T-cell (primary cell): ENCODE measurements around the gene B4GALT3. TPM values are rescaled to one million over a fixed set of nuclear protein-coding genes. Genes with fewer than 3 reads are reported as not detected.

ENCODE experiments used
- ATAC-seq, 4 experiments: fragments of 200-7000 bp in 3 of 4; fragments of 150-1000 bp in 1 of 4; cut with Tn5 transposase; replicated peaks in 1 of 4; 1 replicate in 3 of 4; 2 replicates in 1 of 4; pipeline ENCODE4 v1.10.0; 2021; ENCODE audit warnings: moderate library complexity in 3 of 4, mild to moderate bottlenecking in 2 of 4, moderate number of reproducible peaks in 1 of 4
- CTCF ChIA-PET, 2 donors: fragments of 300-600 bp; sonication (Branson Sonifier 250); formaldehyde crosslinking; loops; one replicate each; lab custom pipeline; 2022; ENCODE audit warnings: antibody characterized with exemption in 2 of 2; lab: Charles Lee
- POLR2A ChIA-PET, 2 donors: fragments of 300-600 bp; sonication (Branson Sonifier 250); formaldehyde crosslinking; loops; one replicate each; lab custom pipeline; 2022; ENCODE audit warnings: antibody characterized with exemption in 2 of 2; lab: Charles Lee
- DNase-seq, 35 experiments: peaks; one replicate each; pipeline versions ENCODE4 v3.0.0 to v3.0.0-alpha.2; 2013 to 2023
- H3K27ac ChIP-seq: one replicate; pipeline ENCODE4 v1.5.1; 2013; ENCODE audit warnings: low read length
- H3K27me3 ChIP-seq, 2 experiments: replicated peaks in 1 of 2; 1 replicate in 1 of 2; 2 replicates in 1 of 2; pipeline versions ENCODE4 v1.6.1 to v1.7.0; 2013; ENCODE audit warnings: low read length in 1 of 2, mixed read lengths in 1 of 2; ENCODE audit not compliant: control insufficient read depth in 2 of 2, insufficient read depth in 2 of 2; ENCODE audit errors: extremely low read depth in 1 of 2
- H3K36me3 ChIP-seq, 2 donors: 1 replicate in 1 of 2; 2 replicates in 1 of 2; pipeline versions ENCODE4 v1.6.1 to v1.7.0; 2013; ENCODE audit warnings: low read length in 1 of 2; ENCODE audit not compliant: control insufficient read depth in 2 of 2, insufficient read depth in 1 of 2; ENCODE audit errors: extremely low read depth in 1 of 2
- H3K4me1 ChIP-seq, 2 experiments: 1 replicate in 1 of 2; 2 replicates in 1 of 2; pipeline versions ENCODE4 v1.6.1 to v1.7.0; 2013; ENCODE audit warnings: low read length in 2 of 2, mixed read lengths in 1 of 2; ENCODE audit not compliant: insufficient read depth in 2 of 2, control insufficient read depth in 1 of 2; ENCODE audit errors: extremely low read depth in 1 of 2
- H3K4me3 ChIP-seq, 2 donors: 1 replicate in 1 of 2; 2 replicates in 1 of 2; pipeline versions ENCODE4 v1.5.1 to v1.7.0; 2013; ENCODE audit warnings: mild to moderate bottlenecking in 2 of 2, low read length in 1 of 2, moderate library complexity in 1 of 2; ENCODE audit not compliant: control insufficient read depth in 1 of 2; ENCODE audit errors: extremely low read depth in 1 of 2
- H3K9me3 ChIP-seq: 2 replicates; pipeline ENCODE4 v1.7.0; 2013
- H3K27ac Mint-ChIP-seq, 2 donors: one replicate each; pipeline ENCODE4 v1.8.0; 2020 to 2021; ENCODE audit warnings: mild to moderate bottlenecking in 2 of 2, mixed read lengths in 2 of 2
- H3K27me3 Mint-ChIP-seq, 2 donors: one replicate each; pipeline ENCODE4 v1.8.0; 2021 to 2022; ENCODE audit warnings: mixed read lengths in 2 of 2
- H3K36me3 Mint-ChIP-seq: one replicate; pipeline ENCODE4 v1.8.0; 2021; ENCODE audit warnings: mixed read lengths
- H3K4me1 Mint-ChIP-seq, 3 donors: one replicate each; pipeline ENCODE4 v1.8.0; 2020 to 2022; ENCODE audit warnings: mixed read lengths in 3 of 3, mild to moderate bottlenecking in 1 of 3
- H3K4me3 Mint-ChIP-seq, 3 donors: one replicate each; pipeline ENCODE4 v1.8.0; 2020 to 2022; ENCODE audit warnings: mild to moderate bottlenecking in 3 of 3, mixed read lengths in 3 of 3, moderate library complexity in 3 of 3
- H3K9me3 Mint-ChIP-seq, 3 donors: one replicate each; pipeline ENCODE4 v1.8.0; 2020 to 2022; ENCODE audit warnings: mixed read lengths in 3 of 3
- WGBS: methylation state at CpG from one replicate; pipeline ENCODE4 v1.1.5; 2013; ENCODE audit warnings: missing lambda C conversion rate; ENCODE audit not compliant: insufficient coverage; 5-methylcytosine and 5-hydroxymethylcytosine counted together
- total RNA-seq, 35 experiments: library from RNA in 6 of 35; stranded (reverse) in 6 of 35; fragments of 120-200 nt in 1 of 35; gene quantifications; one replicate each; pipeline versions ENCODE4 v1.2.1 to v1.2.4 and lab custom pipeline; 2013 to 2026

B4GALT3 gene
- total RNA-seq, 5 donors from 2014 or later (not counting 1 experiment from before 2014, with no cell fraction given): 48.4 to 77.8 (median 69.3) TPM

DNA sequence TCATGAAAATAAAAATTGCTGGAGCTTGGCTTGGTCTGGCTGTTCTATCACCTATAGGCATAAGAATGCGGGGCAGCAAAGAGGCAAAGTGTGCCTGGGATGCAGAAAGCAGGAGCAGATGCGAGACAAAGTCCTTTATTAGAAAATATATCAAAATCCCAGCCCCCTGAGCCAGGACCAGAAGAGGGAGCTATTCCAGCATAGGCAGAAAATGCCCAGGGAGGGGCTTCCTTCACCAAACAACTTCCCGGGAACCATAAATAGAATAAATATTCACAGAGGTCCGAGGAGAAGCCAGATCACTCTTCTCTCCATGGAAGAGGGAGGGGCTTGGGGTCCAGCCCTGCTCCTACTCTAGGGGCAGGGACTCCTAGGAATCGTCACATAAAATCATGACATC is 6.1 kb downstream of the B4GALT3 start:
- H3K4me3 Mint-ChIP-seq: no peak overlapping the region
- no peak overlapping the region for H3K27ac ChIP-seq
- no peaks in the 10 kb centered on the region for H3K27me3 Mint-ChIP-seq
- DNase-seq: no peak
- H3K27ac Mint-ChIP-seq: peak overlapping the region in 1 of 2 donors; percentile 57
- peaks cover 49% of the 10 kb centered on the region for H3K36me3 Mint-ChIP-seq
- POLR2A ChIA-PET: no interaction called here
- no peaks in the 10 kb centered on the region for H3K27me3 ChIP-seq
- H3K9me3 Mint-ChIP-seq: no peaks in the 10 kb centered on the region
- H3K4me3 ChIP-seq: no peak overlapping the region
- peaks cover 10 to 34% of the 10 kb centered on the region in 2 experiments for H3K4me1 ChIP-seq
- no peak for ATAC-seq
- H3K4me1 Mint-ChIP-seq: peaks cover 51 to 60% (median 55%) of the 10 kb centered on the region in 3 donors
- H3K9me3 ChIP-seq: no peaks in the 10 kb centered on the region
- CTCF ChIA-PET: interaction anchor here in 1 of 2 donors (1.6 kb wide), 1 partner anchor 54 kb away, joined by 3 read pairs; the partner anchor contains the start of gene TOMM40L
- WGBS: no CpG with 5 or more reads among the region's 5 CpGs
- peaks cover 26 to 71% of the 10 kb centered on the region in 2 donors for H3K36me3 ChIP-seq

- peak overlapping the region in 1 of 2 donors; percentile 48 for H3K27ac Mint-ChIP-seq
- no peak for ATAC-seq
- Histone ChIP-seq H3K27me3 (no peaks in the 10 kb centered on the region), H3K27ac (no peak overlapping the region), H3K9me3 (no peaks in the 10 kb centered on the region), H3K4me1 (peaks cover 7 to 32% of the 10 kb centered on the region in 2 experiments), H3K36me3 (peaks cover 19 to 59% of the 10 kb centered on the region in 2 donors), H3K4me3 (no peak overlapping the region)
- POLR2A ChIA-PET: interaction anchor here in 1 of 2 donors (1.2 kb wide), 1 partner anchor 11 kb away, joined by 4 read pairs; no protein-coding TSS in a partner anchor
- H3K27me3 Mint-ChIP-seq: no peaks in the 10 kb centered on the region
- DNase-seq: no peak
- peak overlapping the region in 2 of 3 donors; percentile 65 to 72 for H3K4me3 Mint-ChIP-seq
- no peaks in the 10 kb centered on the region for H3K9me3 Mint-ChIP-seq
- CTCF ChIA-PET: no interaction called here
- H3K36me3 Mint-ChIP-seq: peaks cover 32% of the 10 kb centered on the region
- WGBS: 95% methylated on average over 8 of the region's 9 CpGs
- H3K4me1 Mint-ChIP-seq: peaks cover 39 to 52% (median 49%) of the 10 kb centered on the region in 3 donors
Measured at GRCh38 chr1:161168906-161169305, 8.4 kb downstream of the B4GALT3 start.

DNA sequence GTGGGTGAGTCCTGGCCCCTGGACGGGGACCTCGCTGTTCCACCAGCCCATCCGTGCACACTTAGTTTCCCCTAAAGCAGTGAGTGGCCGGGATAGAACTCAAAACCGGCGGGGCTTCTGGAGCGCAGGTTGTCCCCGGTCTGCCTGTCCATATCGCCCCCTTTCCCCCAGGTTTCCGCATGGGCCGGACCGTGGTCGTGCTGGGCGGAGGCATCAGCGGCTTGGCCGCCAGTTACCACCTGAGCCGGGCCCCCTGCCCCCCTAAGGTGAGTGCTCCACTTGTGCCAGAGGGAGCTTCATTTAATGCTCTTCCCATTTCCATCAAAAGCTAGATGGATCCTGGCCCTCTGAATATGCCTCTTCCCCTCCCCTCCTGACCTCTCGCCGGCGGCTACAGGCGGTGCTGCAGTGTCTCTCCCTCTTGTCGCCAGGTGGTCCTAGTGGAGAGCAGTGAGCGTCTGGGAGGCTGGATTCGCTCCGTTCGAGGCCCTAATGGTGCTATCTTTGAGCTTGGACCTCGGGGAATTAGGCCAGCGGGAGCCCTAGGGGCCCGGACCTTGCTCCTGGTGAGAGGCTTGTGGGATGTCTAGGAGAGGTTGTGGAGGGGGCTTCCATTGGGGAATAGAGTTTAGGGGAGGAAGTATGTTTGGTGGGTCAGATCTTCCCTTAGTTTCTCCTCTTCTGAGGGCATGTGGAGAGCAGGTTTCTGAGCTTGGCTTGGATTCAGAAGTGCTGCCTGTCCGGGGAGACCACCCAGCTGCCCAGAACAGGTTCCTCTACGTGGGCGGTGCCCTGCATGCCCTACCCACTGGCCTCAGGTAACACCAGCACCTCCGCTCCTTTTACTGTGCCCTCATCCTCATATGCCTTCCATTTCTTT is 10.4 kb downstream of the B4GALT3 start:
- Mint-ChIP-seq H3K36me3 (peaks cover 18% of the 10 kb centered on the region), H3K9me3 (no peaks in the 10 kb centered on the region), H3K27ac (peak overlapping the region; percentile 96 to 99), H3K27me3 (no peaks in the 10 kb centered on the region), H3K4me3 (peak overlapping the region; percentile 72 to 88 (median 87)), H3K4me1 (peaks cover 49 to 53% (median 52%) of the 10 kb centered on the region in 3 donors)
- WGBS: 12% methylated on average over 31 of the region's 33 CpGs
- no peak for ATAC-seq
- CTCF ChIA-PET: interaction anchor here (0.7 to 2.4 kb wide), 10 partner anchors 10 to 121 kb away, joined by 3 to 29 read pairs (median 8); partner anchors contain the start of genes DEDD (in 2 of the 2), B4GALT3 (in 1 of the 2), NIT1 (in 1 of the 2) and PFDN2 (in 1 of the 2)
- POLR2A ChIA-PET: interaction anchor here (0.5 to 2.2 kb wide), 11 partner anchors 9 to 172 kb away, joined by 3 to 18 read pairs (median 7); partner anchors contain the start of genes B4GALT3 (in 1 of the 2) and UFC1 (in 1 of the 2)
- H3K9me3 ChIP-seq: no peaks in the 10 kb centered on the region
- H3K27me3 ChIP-seq: no peaks in the 10 kb centered on the region
- DNase-seq: no peak
- H3K4me1 ChIP-seq: peaks cover 7 to 31% of the 10 kb centered on the region in 2 experiments
- peak overlapping the region; percentile 97 for H3K27ac ChIP-seq
- peaks cover 24 to 52% of the 10 kb centered on the region in 2 donors for H3K36me3 ChIP-seq
- H3K4me3 ChIP-seq: peak overlapping the region; percentile 87 to 88

DNA sequence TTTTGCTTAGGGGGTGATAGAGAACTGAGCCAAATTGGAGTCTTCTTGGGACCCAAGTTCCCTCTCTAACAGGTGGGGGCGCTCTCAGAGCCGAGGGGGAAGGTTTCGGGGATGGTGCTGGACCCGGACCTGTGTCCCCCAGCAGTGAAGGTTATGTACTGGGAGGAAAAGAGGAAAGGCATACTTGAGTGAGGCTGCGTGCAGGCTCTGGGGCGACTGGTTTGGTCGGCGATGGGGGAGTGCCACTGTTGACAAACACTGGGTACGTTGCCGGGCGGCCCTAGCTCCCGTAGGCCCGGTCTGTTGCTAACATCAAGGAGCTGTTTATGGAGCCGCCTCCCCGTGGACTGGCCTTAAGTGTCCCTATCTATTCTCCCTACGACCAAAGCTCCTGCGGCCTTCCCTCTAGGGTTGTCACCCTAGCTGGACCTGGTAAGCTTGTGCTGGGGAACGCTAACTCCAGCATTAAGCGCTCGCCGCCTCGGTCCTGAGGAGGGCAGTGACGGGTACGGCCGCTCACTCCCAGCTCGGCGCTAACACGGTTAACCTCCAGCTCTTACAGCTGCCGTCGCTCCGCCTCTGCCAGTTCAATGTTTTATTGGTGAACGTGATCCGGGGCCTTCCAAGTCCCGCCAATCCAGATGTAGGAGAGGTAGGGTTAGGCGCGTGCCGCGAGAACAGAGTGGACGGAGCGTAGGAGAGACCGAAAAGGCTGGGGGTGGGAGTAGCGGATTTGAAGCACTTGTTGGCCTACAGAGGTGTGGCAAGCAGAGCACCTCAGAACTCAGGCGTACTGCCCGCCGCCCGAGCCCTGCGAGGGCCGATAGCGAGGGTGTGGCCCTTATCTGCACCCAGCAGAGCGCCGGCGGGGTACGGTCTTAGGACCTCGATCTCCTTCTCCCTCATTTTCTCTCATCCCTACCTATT is 11.3 kb downstream of the B4GALT3 start, which contains the start of gene PPOX:
PPOX (plus strand) TSS at position 685 of the 927 bp plus-strand sequence. CDS start 422 bp downstream, outside the sequence.
- peak within 1 kb of the TSS; percentile 87 to 88 for H3K4me3 ChIP-seq
- CTCF ChIA-PET: interaction anchor here (0.6 to 2.4 kb wide), 20 partner anchors 8 to 583 kb away, joined by 3 to 29 read pairs (median 4); partner anchors contain the start of genes DEDD (in 2 of the 2), B4GALT3 (in 1 of the 2), DUSP12 (in 1 of the 2) and F11R (in 1 of the 2)

DNA sequence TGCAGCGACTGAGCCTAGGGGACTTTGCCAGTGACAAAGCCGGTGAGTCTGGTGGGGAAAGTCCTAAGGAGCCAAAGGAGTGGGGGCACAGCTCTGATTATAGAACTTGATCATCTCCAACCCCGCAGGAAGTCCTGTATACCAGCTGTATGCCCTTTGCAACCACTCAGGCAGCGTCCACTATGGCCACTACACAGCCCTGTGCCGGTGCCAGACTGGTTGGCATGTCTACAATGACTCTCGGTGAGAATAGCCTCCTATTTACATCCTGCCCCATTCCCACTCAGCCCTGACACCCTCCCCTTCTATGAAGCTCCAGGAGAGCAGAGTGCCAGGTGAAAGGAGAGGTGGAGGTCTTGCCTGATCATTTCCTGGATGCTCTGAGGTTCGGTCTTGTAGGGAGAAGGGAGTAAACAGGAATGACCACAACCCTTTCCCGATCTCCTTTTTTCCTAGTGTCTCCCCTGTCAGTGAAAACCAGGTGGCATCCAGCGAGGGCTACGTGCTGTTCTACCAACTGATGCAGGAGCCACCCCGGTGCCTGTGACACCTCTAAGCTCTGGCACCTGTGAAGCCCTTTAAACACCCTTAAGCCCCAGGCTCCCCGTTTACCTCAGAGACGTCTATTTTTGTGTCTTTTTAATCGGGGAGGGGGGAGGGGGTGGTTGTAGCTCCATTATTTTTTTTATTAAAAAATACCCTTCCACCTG is 12.3 kb downstream of the B4GALT3 start:
- Histone ChIP-seq H3K36me3 (peaks cover 16 to 42% of the 10 kb centered on the region in 2 donors), H3K4me3 (peak overlapping the region; percentile 87 to 88), H3K4me1 (peaks cover 10 to 48% of the 10 kb centered on the region in 2 experiments), H3K27me3 (no peaks in the 10 kb centered on the region), H3K9me3 (no peaks in the 10 kb centered on the region), H3K27ac (peak overlapping the region; percentile 97)
- H3K9me3 Mint-ChIP-seq: no peaks in the 10 kb centered on the region
- no peaks in the 10 kb centered on the region for H3K27me3 Mint-ChIP-seq
- peak overlapping the region; percentile 28 to 72 (median 47) for H3K4me3 Mint-ChIP-seq
- no peak for DNase-seq
- ChIA-PET CTCF (interaction anchor here (0.8 to 2.4 kb wide), 12 partner anchors 11 to 584 kb away, joined by 3 to 29 read pairs (median 8); partner anchors contain the start of genes DEDD (in 2 of the 2), B4GALT3 (in 1 of the 2), DUSP12 (in 1 of the 2) and F11R (in 1 of the 2)), POLR2A (interaction anchor here (0.5 to 2.2 kb wide), 17 partner anchors 10 to 896 kb away, joined by 3 to 18 read pairs (median 4); partner anchors contain the start of genes B4GALT3 (in 2 of the 2), UFC1 (in 2 of the 2), NDUFS2 (in 1 of the 2) and USF1 (in 1 of the 2))
- 93% methylated on average over 7 of the region's 14 CpGs for WGBS
- no peak for ATAC-seq
- H3K4me1 Mint-ChIP-seq: peaks cover 55 to 71% (median 69%) of the 10 kb centered on the region in 3 donors
- H3K27ac Mint-ChIP-seq: peak overlapping the region; percentile 96 to 99
- H3K36me3 Mint-ChIP-seq: peaks cover 7% of the 10 kb centered on the region

More for the DNA sequence above, 11.3 kb downstream of the B4GALT3 start, which contains the start of gene PPOX:
- H3K4me1 Mint-ChIP-seq: peaks cover 51 to 61% (median 61%) of the 10 kb centered on the region in 3 donors
- H3K27me3 Mint-ChIP-seq: no peaks in the 10 kb centered on the region
- H3K36me3 Mint-ChIP-seq: peaks cover 10% of the 10 kb centered on the region
- H3K4me3 Mint-ChIP-seq: peak within 1 kb of the TSS; percentile 72 to 88 (median 87)
- H3K9me3 ChIP-seq: no peaks in the 10 kb centered on the region
- H3K4me1 ChIP-seq: peaks cover 7 to 39% of the 10 kb centered on the region in 2 experiments
- DNase-seq: peak; percentile 73 to 96 (median 91)
- POLR2A ChIA-PET: interaction anchor here (0.5 to 2.2 kb wide), 19 partner anchors 9 to 897 kb away, joined by 3 to 18 read pairs (median 4); partner anchors contain the start of genes B4GALT3 (in 2 of the 2), UFC1 (in 2 of the 2), NDUFS2 (in 1 of the 2) and USF1 (in 1 of the 2)
- WGBS: under 1% methylated on average over 53 of the region's 54 CpGs
- H3K27me3 ChIP-seq: no peaks in the 10 kb centered on the region
- no peaks in the 10 kb centered on the region for H3K9me3 Mint-ChIP-seq
- peak; percentile 91 to 95 (median 94) for ATAC-seq
- H3K27ac ChIP-seq: peak within 1 kb of the TSS; percentile 97
- peaks cover 16 to 45% of the 10 kb centered on the region in 2 donors for H3K36me3 ChIP-seq
- H3K27ac Mint-ChIP-seq: peak within 1 kb of the TSS; percentile 96 to 99
